ENCODE data around the gene STEAP2.

- TF ChIP-seq CTCF (IDR thresholded peaks at IDR 0.05): peak in 2 of 6 experiments; percentile 18 to 25
- no peak for TF ChIP-seq POLR2A (IDR thresholded peaks at IDR 0.05)
- TF ChIP-seq POLR2AphosphoS5 (IDR thresholded peaks at IDR 0.05): no peak
Observed at GRCh38 chr7:90262438-90262837, 50.9 kb downstream of the STEAP2 start.
